SK-N-SH treated with all-trans-retinoic acid at 6 μM for 48 hours (cell line): Measurements from ENCODE around the gene CHIC2.

Source experiments
- ATAC-seq: fragments of 200-7000 bp; cut with Tn5 transposase; 3 replicates; pipeline ENCODE4 v1.9.1; 2020; ENCODE audit warnings: mild to moderate bottlenecking, moderate library complexity
- ARNTL ChIP-seq: fragments of 450-650 bp; formaldehyde crosslinking; IDR thresholded peaks from 2 replicates; pipeline ENCODE4 v1.5.0; 2020; ENCODE audit warnings: low read depth, mild to moderate bottlenecking, moderate library complexity, borderline replicate concordance
- BACH2 ChIP-seq: fragments of 250-450 bp; sonication (Bioruptor Pico); IDR thresholded peaks from 2 replicates; pipeline ENCODE4 v1.9.0; 2021; ENCODE audit warnings: mild to moderate bottlenecking, borderline replicate concordance
- CREB5 ChIP-seq: fragments of 250-450 bp; sonication (Bioruptor Pico); IDR thresholded peaks from 2 replicates; pipeline ENCODE4 v1.5.1; 2020; ENCODE audit warnings: low read depth, mild to moderate bottlenecking, moderate library complexity
- CSDC2 ChIP-seq: fragments of 250-450 bp; sonication (Bioruptor Pico); IDR thresholded peaks from 2 replicates; pipeline ENCODE4 v1.5.0; 2020; ENCODE audit warnings: mild to moderate bottlenecking, moderate library complexity
- GLIS3 ChIP-seq: fragments of 250-450 bp; sonication (Bioruptor Pico); IDR thresholded peaks from 2 replicates; pipeline ENCODE4 v1.5.0; 2020; ENCODE audit warnings: mild to moderate bottlenecking, moderate library complexity
- OSR1 ChIP-seq: fragments of 250-450 bp; sonication (Bioruptor Pico); IDR thresholded peaks from 2 replicates; pipeline ENCODE4 v1.8.0; 2022; ENCODE audit warnings: moderate library complexity, mild to moderate bottlenecking, inconsistent platforms
- PATZ1 ChIP-seq: fragments of 250-450 bp; sonication (Bioruptor Pico); IDR thresholded peaks from 2 replicates; pipeline ENCODE4 v1.8.0; 2020; ENCODE audit warnings: mild to moderate bottlenecking, moderate library complexity, borderline replicate concordance
- POU6F1 ChIP-seq: fragments of 250-450 bp; sonication (Bioruptor Pico); IDR thresholded peaks from 2 replicates; pipeline ENCODE4 v1.8.0; 2021; ENCODE audit warnings: low read depth, mild to moderate bottlenecking, moderate library complexity, borderline replicate concordance
- PPARA ChIP-seq: fragments of 250-450 bp; sonication (Bioruptor Pico); IDR thresholded peaks from 2 replicates; pipeline ENCODE4 v1.5.0; 2020; ENCODE audit warnings: mild to moderate bottlenecking, borderline replicate concordance
- RARB ChIP-seq: fragments of 250-450 bp; sonication (Bioruptor Pico); IDR thresholded peaks from 2 replicates; pipeline ENCODE4 v1.8.0; 2021; ENCODE audit warnings: mild to moderate bottlenecking, moderate library complexity
- SNAI2 ChIP-seq: fragments of 250-450 bp; sonication (Bioruptor Pico); IDR thresholded peaks from 2 replicates; pipeline ENCODE4 v1.5.0; 2020; ENCODE audit warnings: mild to moderate bottlenecking, moderate library complexity
- TCF4 ChIP-seq: fragments of 250-450 bp; sonication (Bioruptor Pico); IDR thresholded peaks from 2 replicates; pipeline ENCODE4 v1.8.0; 2021; ENCODE audit warnings: mild to moderate bottlenecking, moderate library complexity, borderline replicate concordance
- TOX ChIP-seq: fragments of 250-450 bp; sonication (Bioruptor Pico); IDR thresholded peaks from 2 replicates; pipeline ENCODE4 v1.8.0; 2021; ENCODE audit warnings: mild to moderate bottlenecking, moderate library complexity, borderline replicate concordance
- ZC3H10 ChIP-seq: fragments of 250-450 bp; sonication (Bioruptor Pico); IDR thresholded peaks from 2 replicates; pipeline ENCODE4 v1.5.1; 2021; ENCODE audit warnings: mild to moderate bottlenecking, moderate library complexity
- ZFP3 ChIP-seq: fragments of 250-450 bp; sonication (Bioruptor Pico); IDR thresholded peaks from 2 replicates; pipeline ENCODE4 v1.5.0; 2020; ENCODE audit warnings: mild to moderate bottlenecking, moderate library complexity
- ZFP30 ChIP-seq: fragments of 450-650 bp; formaldehyde crosslinking; IDR thresholded peaks from 2 replicates; pipeline ENCODE4 v1.5.0; 2022; ENCODE audit warnings: mild to moderate bottlenecking, moderate library complexity
- ZNF565 ChIP-seq: fragments of 450-650 bp; formaldehyde crosslinking; conservative IDR thresholded peaks from 2 replicates; pipeline ENCODE4 v1.5.0; 2020; ENCODE audit warnings: low read depth, mild to moderate bottlenecking, moderate library complexity
- ZNF70 ChIP-seq: fragments of 450-650 bp; formaldehyde crosslinking; IDR thresholded peaks from 2 replicates; pipeline ENCODE4 v1.5.0; 2020; ENCODE audit warnings: mild to moderate bottlenecking, moderate library complexity
- TF ChIP-seq, protein P1 (sequence below): fragments of 250-450 bp; sonication (Bioruptor Pico); IDR thresholded peaks from 2 replicates; pipeline ENCODE4 v1.5.1; 2021; ENCODE audit warnings: mild to moderate bottlenecking, moderate library complexity

Gene CHIC2

DNA sequence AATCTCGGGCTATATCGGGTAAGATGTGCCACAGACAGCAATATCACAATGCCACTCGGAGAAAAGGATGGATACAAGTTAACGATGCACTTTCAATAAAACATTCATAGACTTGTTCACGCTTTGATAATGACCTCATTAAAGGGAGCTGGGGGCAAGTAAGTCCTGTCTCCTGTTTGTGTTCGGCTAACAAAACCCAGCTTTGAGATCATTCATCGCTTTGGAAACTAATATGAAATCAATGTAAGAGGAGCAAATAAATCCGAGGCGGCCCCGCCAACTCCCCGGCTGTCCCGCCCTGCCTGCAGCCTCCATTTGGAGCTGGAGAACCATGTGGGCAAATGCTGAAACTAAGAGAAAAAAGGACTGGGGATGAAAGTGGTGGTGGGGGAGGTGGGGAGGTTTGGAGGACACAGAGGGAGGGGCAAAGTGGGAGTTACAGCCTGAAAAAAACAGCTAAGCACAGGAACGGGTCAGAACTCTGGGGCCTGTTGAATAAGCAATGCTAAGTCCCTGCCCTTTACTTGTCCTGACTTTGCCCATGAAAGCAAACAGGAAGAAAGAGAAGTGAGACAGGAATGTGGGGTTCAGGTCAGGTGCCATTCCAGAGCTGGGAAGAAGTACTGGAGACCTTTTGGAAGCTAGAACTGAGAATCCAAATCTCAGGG is 32.0 kb upstream of the CHIC2 start:
- no peak for ATAC-seq
- TF ChIP-seq ARNTL (CRISPR knock-in tag), result no peak
- no peak for TF ChIP-seq OSR1 (CRISPR knock-in tag)
- TF ChIP-seq PPARA, result no peak
- no peak for TF ChIP-seq POU6F1 (CRISPR knock-in tag)
- no peak for TF ChIP-seq TCF4 (CRISPR knock-in tag)
- no peak for TF ChIP-seq GLIS3 (CRISPR knock-in tag)
- no peak for TF ChIP-seq ZNF565 (CRISPR knock-in tag)
- no peak for TF ChIP-seq SNAI2 (CRISPR knock-in tag)
- no peak for TF ChIP-seq CREB5 (CRISPR knock-in tag)
- TF ChIP-seq, protein P1, sequence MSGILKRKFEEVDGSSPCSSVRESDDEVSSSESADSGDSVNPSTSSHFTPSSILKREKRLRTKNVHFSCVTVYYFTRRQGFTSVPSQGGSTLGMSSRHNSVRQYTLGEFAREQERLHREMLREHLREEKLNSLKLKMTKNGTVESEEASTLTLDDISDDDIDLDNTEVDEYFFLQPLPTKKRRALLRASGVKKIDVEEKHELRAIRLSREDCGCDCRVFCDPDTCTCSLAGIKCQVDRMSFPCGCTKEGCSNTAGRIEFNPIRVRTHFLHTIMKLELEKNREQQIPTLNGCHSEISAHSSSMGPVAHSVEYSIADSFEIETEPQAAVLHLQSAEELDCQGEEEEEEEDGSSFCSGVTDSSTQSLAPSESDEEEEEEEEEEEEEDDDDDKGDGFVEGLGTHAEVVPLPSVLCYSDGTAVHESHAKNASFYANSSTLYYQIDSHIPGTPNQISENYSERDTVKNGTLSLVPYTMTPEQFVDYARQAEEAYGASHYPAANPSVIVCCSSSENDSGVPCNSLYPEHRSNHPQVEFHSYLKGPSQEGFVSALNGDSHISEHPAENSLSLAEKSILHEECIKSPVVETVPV (CRISPR knock-in tag), result no peak
- no peak for TF ChIP-seq TOX (CRISPR knock-in tag)
- no peak for TF ChIP-seq ZC3H10 (CRISPR knock-in tag)
- no peak for TF ChIP-seq CSDC2 (CRISPR knock-in tag)
- TF ChIP-seq PATZ1 (CRISPR knock-in tag), result no peak
- no peak for TF ChIP-seq ZNF70 (CRISPR knock-in tag)
- no peak for TF ChIP-seq ZFP3

- TF ChIP-seq ZFP30 (CRISPR knock-in tag) (no peak), PPARA (no peak), SNAI2 (CRISPR knock-in tag) (no peak), GLIS3 (CRISPR knock-in tag) (no peak), ZNF565 (CRISPR knock-in tag) (no peak)
- ATAC-seq, result no peak
Observed at GRCh38 chr4:54095110-54095825, 30.9 kb upstream of the CHIC2 start.

DNA sequence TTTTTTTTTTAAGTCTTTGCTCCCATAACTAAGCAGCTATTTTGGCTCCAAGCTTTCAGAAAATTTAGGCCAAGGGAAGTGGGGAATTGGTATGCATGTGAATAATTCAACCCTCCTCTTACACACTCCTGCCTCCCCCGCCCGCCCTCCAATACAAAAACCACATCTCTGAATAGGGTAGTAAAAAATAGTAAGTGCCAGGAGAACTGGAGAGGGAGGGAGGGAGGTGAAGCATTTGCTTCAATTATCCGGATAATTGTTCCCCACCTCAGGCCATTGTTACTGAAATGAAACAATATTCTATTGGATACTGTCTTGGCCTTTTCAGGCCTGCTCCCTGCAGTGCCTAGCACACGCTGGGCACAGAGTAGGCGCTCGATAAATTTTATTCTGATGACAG is 30.0 kb upstream of the CHIC2 start:
- no peak for TF ChIP-seq ZC3H10 (CRISPR knock-in tag)
- TF ChIP-seq PPARA, result no peak
- no peak for TF ChIP-seq OSR1 (CRISPR knock-in tag)
- TF ChIP-seq CREB5 (CRISPR knock-in tag), result no peak
- no peak for TF ChIP-seq TOX (CRISPR knock-in tag)
- TF ChIP-seq TCF4 (CRISPR knock-in tag), result no peak
- TF ChIP-seq GLIS3 (CRISPR knock-in tag), result no peak
- TF ChIP-seq CSDC2 (CRISPR knock-in tag), result no peak
- TF ChIP-seq RARB, result no peak
- no peak for TF ChIP-seq BACH2 (CRISPR knock-in tag)
- ATAC-seq, result no peak
